ENCODE data around the gene TTC38.

Gene TTC38

DNA sequence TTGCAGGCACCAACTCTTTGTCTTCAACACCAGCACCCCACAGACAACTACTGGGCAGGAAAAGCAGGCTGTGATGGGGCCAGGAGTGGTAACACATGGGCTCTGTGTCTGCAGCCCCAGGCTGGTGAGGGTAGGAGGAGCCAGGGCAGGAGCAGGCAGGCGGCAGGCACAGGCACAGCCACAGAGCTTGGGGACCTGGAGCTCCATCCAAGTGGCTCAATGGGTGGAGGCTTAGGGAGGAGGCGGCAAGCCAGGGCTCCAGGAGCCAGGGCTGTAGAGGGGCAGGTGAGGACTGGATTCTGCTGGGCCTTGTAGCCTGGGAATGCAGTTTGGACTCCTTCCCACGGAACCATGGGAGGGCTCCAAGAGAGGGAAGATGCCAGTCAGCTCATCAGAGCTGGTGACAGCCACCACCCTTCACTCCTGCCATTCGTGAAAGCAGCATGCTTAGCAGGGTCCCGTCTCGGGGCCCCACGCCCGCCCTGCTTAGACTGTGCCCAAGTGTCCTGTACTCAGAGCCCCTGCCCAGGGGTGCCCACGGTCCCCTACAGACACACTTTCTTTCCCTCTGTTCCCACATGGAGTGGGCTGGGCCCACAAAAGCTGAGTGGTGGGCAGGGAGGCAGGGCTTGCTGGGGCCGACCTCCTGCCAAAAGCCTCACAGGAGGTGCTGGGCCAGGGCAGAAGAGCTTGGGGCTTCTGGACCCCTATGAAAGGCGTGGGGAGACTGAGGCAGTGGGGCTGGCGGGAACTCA is 12.4 kb downstream of the TTC38 start:
- no peak for DNase-seq

DNA sequence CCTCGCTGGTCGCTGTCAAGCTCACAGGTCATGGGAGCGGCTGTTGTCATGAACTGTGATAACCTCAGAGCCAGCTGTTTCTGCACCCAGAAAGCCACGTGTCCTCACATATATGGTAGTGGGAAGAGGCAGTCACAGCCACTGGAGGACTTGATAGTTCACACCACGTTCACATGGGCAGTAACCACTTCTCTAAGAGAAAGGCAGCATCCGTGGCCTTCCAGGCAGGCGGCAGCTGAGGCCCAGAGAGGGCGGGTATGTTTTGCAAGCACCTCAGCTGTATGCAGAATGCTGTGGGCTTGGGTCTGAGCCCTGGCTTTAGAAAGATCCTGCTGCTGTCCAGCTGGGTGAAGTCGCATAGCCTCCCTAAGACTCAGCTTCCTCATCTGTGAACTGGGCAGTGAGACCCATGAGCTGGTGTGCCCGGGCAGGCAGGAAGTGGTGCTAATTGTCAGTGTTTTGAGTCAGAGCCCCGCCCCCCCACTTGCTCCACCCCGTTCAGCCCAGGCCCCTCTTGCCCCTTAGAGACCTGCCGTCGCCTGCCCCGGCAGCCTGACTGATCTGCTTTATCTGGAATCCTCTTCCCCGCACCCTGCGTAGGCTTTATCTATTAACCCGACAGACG is 13.3 kb downstream of the TTC38 start:
- no peak for DNase-seq

DNA sequence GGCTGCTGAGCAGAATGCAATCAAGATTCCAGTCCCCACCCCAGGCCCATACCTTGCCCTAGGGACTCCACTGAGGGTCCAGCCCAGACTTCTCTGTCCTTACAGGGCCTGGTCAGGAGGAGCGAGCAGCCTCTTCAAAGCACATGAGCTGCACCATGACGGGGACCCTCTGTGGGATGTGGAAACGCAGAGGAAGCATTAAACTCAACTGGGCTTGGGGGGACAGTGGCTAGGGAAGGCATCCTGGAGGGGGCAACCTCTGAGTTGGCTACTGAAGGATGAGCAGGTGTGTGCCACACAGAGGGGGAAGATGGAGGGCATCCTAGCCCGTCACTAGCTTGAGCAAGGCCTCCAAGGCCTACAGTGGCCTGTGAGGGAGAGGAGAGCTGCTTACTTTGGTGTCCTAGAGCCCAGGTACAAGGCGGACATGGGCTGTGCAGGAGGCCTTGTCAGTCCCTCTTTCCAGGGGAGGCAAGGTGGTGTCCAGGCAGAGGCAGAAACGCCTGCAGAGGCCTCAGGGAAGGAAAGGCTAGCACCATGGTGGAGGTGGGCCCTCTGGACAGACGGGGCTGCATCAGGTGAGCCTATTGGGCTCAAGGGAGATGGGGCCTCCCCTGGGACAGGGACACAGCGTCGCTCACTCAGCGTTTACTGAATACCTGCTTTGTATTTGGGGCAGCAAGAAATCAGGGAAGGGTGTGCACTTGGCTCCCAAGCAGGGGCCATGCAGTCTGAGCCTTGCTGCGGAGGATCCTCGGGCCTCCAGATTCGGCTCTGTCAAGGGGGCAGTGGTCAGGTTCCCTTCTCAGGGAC is 14.3 kb downstream of the TTC38 start:
- no peak for DNase-seq

DNA sequence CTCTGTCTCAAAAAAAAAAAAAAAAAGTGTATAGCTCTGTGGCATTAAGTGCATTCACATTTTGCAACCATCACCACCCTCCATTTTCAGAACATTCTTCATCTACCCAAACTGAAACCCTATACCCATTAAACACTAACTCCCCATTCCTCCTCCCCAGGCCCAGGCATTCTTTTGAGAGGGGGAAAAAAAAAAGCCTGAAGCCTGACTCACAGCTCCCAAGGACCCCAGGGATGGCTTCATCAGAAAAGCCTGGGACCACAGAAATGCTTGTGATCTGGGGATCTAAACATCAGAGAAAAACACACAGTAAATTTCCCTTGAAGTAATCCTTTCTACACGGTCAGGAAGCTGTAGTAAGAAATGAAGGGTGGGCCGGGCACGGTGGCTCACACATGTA is 18.2 kb downstream of the TTC38 start:
- DNase-seq = no peak

DNA sequence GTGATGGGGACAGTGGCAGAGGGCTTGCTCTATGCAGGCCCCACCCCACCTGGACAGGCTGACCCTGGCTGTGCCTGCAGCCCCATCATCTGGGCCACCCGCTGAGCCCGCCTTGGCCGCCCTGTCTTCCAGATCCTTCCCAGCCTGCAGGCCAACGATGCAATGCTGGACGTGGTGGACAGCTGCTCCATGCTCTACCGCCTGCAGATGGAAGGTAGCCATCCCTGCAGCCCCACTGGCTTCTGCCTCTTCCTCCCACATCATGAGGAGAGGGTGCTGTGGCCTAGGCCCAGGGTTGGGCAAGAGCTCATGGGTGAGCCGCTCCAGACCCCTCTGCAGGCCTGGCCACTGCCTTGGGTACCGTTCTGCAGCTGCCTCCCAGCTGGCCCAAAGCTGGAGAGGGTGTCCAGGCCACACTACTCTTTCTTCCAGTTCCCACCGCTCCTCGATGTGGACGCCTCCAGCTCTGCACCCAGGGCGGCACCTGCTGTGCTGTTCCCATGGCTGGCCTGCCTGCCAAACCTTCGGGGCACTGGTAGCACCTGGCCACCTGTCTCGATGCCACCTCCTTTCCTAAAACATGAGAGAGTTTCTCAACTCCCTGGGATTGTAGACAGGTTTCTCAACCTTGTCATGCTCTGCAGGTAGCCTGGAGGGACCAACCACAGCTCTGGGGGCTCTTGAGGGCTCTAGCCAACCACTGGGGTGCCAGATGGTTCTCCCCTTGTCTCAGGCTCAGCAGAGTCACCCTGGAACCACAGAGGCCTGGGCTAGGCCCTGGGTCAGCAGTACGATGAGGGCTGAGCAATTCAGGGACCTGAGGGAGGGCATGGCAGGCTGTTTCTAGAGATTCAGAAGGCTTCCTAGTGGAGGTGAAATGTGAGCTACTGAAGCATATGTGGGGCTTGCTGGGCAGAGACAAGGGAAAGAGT is 19.4 kb downstream of the TTC38 start:
- no peak for DNase-seq

DNA sequence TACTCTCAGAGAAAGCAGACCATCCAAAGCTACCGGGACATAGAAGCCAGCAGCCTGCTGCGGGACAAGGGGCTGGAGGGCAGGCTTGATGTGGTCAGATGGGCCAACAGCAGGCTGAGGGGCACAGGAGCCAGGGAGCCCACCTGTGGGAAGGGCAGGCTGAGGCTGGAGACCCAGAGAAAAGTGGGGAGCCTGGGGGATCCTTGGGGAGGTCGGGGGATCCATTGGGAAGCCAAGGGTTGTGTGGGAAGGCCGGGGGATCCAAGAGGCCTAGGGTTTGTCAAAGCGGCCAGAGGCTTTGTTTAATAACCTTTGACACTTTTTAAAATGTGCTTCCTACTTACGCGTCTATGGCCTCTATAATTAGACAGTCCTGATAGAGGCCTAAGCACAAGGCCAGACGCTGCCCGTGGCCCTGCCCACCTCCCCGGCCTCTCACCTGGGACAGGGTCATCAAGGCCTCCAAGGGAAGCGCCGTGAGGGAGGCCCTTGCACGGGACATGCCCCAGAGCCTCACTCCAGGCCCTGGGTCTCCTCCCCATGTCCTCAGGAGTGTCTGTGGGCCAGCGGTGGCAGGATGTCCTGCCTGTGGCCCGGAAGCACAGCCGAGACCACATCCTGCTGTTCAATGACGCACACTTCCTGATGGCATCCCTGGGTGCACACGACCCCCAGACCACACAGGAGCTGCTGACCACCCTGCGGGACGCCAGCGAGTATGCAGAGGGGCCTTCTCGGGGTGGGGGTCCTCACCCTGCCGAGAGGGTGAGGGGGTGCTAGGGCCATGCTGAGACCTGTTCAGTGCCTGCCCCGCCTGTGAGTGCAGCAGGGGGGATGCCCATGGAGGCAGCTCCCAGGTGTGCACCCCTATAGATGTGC is 20.3 kb downstream of the TTC38 start:
- no peak for DNase-seq

DNA sequence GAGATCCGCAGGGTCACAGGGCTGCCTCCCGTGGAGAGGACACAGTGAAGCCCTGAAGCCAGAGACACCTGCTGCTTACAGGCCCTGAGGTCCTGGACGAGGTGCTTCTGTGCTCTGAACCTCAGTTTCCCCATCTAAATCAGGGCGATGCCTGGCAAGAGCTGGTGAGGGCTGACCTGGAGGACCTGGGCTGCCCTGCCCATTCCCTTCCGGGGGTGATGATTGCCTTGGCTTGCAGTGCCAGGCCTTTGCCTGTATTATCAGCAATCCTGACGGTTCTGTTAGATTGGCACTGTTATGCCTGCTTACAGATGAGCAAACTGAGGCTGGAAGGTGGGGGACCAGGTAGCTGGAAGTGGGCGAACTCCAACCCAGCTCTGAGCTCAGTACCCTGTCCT is 21.0 kb downstream of the TTC38 start:
- DNase-seq = no peak

DNA sequence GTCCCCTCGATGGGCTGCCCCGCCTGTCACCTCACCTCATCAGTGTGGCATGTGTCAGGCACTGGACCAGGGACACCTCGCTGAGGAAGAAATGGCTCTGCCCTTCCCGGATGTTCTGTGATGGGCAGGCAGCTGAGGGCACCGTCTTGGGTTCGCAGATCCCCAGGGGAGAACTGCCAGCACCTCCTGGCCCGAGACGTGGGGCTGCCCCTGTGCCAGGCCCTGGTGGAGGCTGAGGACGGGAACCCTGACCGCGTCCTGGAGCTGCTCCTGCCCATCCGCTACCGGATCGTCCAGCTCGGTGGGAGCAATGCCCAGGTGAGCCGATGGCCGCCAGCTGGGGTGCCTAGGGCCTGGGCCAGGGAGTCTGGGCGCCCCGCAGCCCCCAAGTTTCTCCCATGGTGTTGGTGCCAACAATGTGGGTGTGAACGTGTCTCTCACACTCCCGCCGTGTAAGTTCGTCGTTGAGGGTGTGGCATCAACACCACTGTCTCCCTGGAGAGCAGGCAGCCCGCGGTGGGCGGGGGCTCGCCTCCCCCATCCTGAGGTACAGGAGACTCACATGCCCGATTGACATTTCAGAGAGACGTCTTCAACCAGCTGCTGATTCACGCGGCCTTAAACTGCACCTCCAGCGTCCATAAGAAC is 21.6 kb downstream of the TTC38 start:
- no peak for DNase-seq

DNA sequence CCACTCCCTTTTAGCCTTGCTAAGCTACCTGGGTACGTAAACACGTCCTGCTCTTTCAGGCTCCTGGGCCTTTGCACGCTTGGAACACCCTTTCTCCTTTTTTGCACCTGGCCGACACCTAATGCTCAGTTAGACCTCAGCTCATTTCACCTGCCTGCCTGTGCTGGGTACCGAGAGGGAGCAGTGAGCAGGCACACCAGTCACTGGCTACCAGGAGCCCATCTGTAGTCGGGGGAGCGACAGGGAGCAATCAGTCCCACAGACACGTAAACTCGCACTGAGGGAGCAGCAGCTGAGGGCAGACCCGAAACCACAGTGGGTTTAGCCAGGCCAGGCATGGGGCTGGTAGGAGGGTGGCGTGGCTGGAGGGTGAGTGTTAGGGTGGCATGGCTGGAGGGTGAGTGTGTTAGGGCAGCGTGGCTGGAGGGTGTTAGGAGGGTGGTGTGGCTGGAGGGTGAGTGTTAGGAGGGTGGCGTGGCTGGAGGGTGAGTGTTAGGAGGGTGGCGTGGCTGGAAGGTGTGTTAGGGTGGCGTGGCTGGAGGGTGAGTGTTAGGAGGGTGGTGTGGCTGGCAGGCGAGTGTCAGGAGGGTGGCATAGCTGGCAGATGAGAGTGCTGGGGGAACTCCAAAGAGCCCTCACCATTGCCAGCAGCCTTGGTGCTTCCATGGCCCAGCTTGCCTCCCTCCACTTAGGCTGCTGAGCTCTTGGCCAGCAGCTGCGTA is 22.5 kb downstream of the TTC38 start:
- DNase-seq = no peak

DNA sequence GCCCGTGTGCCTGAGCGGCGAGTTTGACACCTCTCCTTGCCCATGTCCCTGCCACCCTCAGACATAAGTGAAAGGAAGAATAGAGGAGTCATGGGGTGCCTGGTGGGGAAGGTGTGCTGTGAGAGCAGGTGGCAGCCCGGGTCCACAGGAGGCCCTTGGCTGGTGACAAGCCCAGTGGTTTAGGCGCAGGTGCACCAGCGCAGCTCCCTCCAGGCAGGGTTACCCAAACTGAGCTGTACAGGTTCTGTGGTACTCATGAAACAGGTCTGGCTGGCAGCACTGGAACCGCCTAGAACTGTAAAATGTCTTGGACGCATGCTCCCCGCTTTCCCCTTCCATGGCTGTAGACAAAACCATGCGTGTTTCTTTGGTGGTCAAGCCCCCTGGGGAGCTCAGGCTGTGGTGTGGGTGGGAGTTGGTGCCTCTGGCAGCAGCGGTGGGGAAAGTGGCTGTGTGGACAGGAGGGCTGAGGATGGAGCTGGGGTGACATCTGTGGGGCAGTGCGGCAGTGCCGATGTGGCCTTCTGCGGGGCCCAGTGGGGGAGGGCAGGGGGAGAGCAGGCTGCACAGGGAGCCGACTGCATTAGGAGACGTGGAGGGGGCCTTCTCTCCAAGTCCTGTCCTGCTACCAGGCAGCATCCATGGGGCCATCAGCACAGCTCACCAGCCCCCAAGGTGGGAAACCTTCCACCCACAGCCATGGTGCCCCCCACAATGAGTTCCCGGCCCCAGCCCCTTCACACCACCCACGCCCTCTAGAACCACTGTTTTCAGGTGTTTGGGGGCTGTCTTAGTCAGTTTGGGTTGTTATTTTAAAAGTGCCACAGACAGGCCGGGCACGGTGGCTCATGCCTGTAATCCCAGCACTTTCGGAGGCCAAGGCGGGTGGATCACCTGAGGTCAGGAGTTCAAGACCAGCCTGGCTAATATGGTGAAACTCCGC is 23.3 kb downstream of the TTC38 start:
- DNase-seq = no peak

DNA sequence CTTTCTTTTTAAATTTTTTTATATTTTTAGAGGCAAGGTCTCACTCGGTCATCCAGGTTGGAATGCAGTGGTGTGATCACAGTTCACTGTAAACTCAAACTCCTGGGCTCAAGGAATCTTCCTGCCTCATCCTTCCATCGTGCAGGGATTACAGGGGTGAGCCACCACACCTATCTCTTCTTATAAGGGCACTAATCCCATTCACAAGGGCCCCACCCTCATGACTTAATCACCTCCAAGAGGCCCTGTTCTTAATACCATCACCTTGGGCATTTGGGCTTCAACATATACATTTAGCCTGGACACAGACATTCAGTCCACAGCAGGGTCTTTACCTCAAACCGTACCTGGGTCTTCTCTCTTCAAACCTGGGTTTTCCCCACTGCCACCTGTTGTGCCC is 24.4 kb downstream of the TTC38 start:
- DNase-seq = no peak

DNA sequence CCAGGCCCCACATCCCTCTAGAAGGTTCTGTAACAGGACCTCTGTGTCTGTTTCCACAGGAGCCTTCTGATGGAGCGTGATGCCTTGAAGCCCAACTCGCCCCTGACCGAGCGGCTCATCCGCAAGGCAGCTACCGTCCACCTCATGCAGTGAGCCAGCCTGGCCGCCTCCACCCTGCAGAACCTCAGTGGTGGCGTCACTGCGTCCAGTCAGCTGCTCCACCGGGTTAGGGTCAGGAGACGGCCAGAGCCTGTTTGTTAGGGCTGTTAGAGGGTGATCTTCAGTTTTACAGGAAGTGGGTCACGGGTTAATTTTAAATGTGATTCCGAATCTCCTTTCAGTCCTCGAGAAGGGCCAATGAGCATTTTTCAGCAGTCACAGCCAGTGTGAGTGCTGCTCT is 24.9 kb downstream of the TTC38 start:
- no peak for DNase-seq

DNA sequence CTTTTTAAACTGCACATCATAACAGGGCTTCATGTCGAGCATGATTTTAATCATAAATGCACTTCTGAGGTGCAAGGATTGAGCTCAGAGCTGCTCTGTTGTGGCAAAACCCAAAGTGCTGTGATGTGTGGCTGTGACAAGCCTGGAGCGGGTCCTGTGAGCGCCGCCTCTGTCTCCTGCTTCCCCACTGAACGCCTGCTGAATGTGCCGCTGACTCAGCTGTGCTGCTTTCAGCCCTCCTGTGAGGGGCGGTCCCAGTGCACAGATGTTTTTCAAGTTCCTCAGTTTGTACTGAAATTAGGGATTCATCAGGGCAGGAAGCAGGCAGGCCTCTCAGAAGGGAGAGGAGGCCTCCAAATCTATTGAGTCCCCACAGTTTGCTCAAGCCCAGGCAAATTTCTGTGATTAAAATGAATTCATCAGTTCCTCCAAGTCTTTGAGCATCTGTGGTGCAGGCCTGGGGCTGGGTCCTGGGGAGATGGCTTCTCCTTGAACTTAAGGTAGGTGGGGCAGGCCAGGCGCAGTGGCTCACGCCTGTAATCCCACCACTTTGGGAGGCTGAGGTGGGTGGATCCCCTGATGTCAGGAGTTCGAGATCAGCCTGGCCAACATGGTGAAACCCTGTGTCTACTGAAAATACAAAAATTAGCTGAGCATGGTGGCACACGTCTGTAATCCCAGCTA is 25.9 kb downstream of the TTC38 start:
- no peak for DNase-seq

DNA sequence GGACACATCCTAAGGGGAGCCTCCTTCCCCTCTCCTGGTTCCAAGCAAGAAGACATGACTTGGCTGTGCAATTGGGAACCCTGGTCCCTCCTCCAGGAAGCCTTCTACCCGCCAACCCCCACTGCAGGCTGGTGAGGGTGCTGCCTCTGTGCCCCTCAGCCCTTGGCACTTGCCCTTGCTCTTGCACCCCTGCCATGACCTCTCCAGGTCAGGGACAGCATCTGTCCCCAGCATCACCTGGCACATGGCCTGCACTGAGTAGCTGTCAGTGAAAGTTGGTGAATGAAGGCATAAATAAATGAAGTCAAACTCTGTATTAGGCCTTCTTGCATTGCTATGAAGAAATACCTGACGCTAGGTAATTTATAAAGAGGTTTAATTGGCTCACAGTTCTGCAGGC is 27.0 kb downstream of the TTC38 start:
- no peak for DNase-seq

DNA sequence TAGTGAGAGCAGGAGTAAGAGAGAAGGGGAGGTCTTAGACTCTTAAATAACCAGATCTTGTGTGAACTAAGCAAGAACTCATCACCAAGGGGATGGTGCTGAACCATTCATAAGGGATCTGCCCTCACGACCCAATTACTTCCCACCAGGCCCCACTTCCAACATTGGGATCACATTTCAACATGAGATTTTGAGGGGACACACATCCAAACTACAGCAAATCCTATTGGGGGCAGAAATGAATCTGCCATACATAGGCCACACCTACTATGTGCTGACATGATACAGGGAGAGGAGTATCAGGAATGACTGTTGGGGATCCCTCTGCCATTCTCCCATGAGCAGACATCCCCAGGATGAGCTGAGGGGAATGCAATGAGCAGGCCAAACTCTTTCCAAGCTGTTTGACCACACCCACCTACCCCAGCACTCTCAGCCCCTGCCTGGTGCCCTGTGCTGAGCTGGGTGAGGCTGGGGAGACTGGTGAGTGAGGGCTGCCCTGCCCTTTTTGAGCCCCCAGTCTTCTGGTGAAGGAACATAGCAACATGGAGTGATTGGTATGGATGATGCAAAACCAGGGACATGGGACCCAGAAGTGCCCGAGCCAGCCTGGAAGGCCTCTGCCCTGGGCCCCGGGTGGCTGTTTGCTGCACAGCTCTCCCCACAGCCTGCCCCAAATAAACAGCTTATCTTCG is 27.6 kb downstream of the TTC38 start:
- DNase-seq = no peak

DNA sequence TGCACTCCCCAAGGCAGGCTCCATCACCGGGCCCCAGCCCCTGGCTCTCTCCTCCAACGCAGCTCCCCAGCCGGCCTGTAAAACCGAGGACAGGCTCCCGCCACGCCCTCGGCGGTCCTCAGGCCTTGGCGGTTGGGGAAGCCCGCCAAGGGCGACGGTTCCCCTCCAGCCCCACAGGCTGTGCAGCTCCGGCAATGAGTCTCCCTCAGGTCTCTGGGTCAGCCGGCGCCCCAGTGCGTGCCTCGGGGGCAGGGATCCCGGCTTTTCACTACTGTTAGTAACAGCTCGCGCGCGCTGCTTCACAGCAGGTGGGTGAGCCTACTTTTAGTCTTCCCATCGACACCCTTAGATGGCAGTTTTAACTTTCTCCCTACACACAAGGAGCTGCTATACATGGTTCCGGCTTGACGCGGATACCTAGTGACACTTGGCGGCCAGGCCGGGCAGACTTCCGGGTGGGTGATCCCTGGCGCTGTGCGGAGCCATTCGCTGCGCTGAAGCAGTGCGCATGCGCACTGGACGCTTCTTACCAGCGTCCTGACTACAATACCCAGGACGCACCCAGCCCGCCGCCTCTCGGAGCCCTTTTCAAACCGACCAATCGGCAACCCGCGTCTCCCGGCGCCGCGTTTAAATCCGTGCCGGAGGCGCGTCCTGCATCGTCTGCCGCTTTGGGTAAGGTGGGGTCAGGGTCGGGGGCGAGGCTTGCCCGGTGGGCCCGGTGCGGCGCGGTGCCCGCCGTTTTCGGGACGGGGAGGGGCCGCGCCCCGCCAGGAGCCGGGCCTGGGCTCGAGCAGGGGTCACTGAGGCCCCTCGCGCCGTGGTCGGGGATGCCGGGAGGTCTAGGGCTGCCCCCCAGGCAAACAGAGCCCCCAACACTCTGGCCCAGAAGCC is 28.7 kb downstream of the TTC38 start, which contains the start of gene GTSE1:
TSS of gene GTSE1 (plus strand) at position 614 of the 894 bp plus-strand sequence. CDS start 531 bp downstream, outside the sequence.
- DNase-seq = peak; percentile 94 to 98
